Astrocyte (in vitro differentiated cells and primary cell): ENCODE data around the gene KLHL14. TPM values are rescaled to one million over a fixed set of nuclear protein-coding genes. Genes with fewer than 3 reads are reported as not detected.

Source experiments
- DNase-seq: peaks from one replicate; pipeline ENCODE4 v3.0.0-alpha.2; 2010; ENCODE audit warnings: low read depth
- FAIRE-seq: peaks from 2 replicates; lab custom pipeline; 2011; peaks lifted over from hg19 to GRCh38; lab: Jason Lieb, UNC
- H2AFZ ChIP-seq: 2 replicates; pipeline ENCODE4 v1.6.0; 2012; ENCODE audit warnings: low read depth, low read length, inconsistent platforms
- H3K27ac ChIP-seq: 2 replicates; pipeline ENCODE4 v1.5.1; 2011; ENCODE audit warnings: low read depth, low read length, inconsistent platforms
- H3K27me3 ChIP-seq: 2 replicates; pipeline ENCODE4 v1.6.0; 2011; ENCODE audit warnings: low read length, inconsistent platforms; ENCODE audit not compliant: insufficient read depth
- H3K36me3 ChIP-seq: 2 replicates; pipeline ENCODE4 v1.5.1; 2011; ENCODE audit warnings: low read length, inconsistent platforms; ENCODE audit not compliant: insufficient read depth
- H3K4me1 ChIP-seq: 2 replicates; pipeline ENCODE4 v1.5.1; 2011; ENCODE audit warnings: low read length, inconsistent platforms; ENCODE audit not compliant: insufficient read depth
- H3K4me2 ChIP-seq: 2 replicates; pipeline ENCODE4 v1.6.0; 2012; ENCODE audit warnings: low read length, inconsistent platforms
- H3K4me3 ChIP-seq: 2 replicates; pipeline ENCODE4 v1.5.1; 2011; ENCODE audit warnings: low read depth, mild to moderate bottlenecking, low read length, inconsistent platforms; ENCODE audit not compliant: insufficient read depth
- H3K79me2 ChIP-seq: 2 replicates; pipeline ENCODE4 v1.6.0; 2012; ENCODE audit warnings: mild to moderate bottlenecking, low read length, inconsistent platforms; ENCODE audit not compliant: insufficient read depth
- H3K9ac ChIP-seq: 2 replicates; pipeline ENCODE4 v1.6.0; 2012; ENCODE audit warnings: mild to moderate bottlenecking, low read length, inconsistent platforms
- H3K9me3 ChIP-seq: 2 replicates; pipeline ENCODE4 v1.5.1; 2012; ENCODE audit warnings: low read depth, mild to moderate bottlenecking, low read length, inconsistent platforms; ENCODE audit not compliant: insufficient read depth
- H4K20me1 ChIP-seq: 2 replicates; pipeline ENCODE4 v1.6.0; 2012; ENCODE audit warnings: low read length, inconsistent platforms; ENCODE audit not compliant: insufficient read depth
- H3K27ac Mint-ChIP-seq: one replicate; pipeline ENCODE4 v1.8.0; 2021; ENCODE audit warnings: mild to moderate bottlenecking, mixed read lengths; ENCODE audit not compliant: unreplicated experiment
- H3K27me3 Mint-ChIP-seq: one replicate; pipeline ENCODE4 v1.8.0; 2021; ENCODE audit warnings: low read depth, mixed read lengths; ENCODE audit not compliant: unreplicated experiment
- H3K36me3 Mint-ChIP-seq: one replicate; pipeline ENCODE4 v1.8.0; 2021; ENCODE audit warnings: low read depth, mixed read lengths; ENCODE audit not compliant: unreplicated experiment
- H3K4me1 Mint-ChIP-seq: one replicate; pipeline ENCODE4 v1.8.0; 2021; ENCODE audit warnings: low read depth, mixed read lengths; ENCODE audit not compliant: unreplicated experiment
- H3K4me3 Mint-ChIP-seq: one replicate; pipeline ENCODE4 v1.8.0; 2021; ENCODE audit warnings: mild to moderate bottlenecking, moderate library complexity, mixed read lengths; ENCODE audit not compliant: unreplicated experiment
- H3K9me3 Mint-ChIP-seq: one replicate; pipeline ENCODE4 v1.8.0; 2021; ENCODE audit warnings: mild to moderate bottlenecking, mixed read lengths; ENCODE audit not compliant: unreplicated experiment
- CTCF ChIP-seq: IDR thresholded peaks from 2 replicates; pipeline ENCODE4 v1.5.1; 2011; ENCODE audit warnings: low read depth, mild to moderate bottlenecking, inconsistent platforms, low read length, moderate library complexity; ENCODE audit not compliant: insufficient read depth
- EZH2 ChIP-seq: IDR thresholded peaks from 2 replicates; pipeline ENCODE4 v1.6.1; 2012; ENCODE audit warnings: mild to moderate bottlenecking, low read length, inconsistent platforms; ENCODE audit not compliant: insufficient read depth
- total RNA-seq: library from RNA; stranded (reverse); gene quantifications from 2 replicates; pipeline ENCODE4 v1.2.1, GENCODE V29; 2021

KLHL14 gene
- total RNA-seq, 1 donor from 2014 or later, result 0.39 TPM

GRCh38 chr18:32773382-32773712, 524 bp upstream of the KLHL14 start:
- TF ChIP-seq CTCF (no peak), EZH2 (no peak)
- no peak overlapping the region for H3K9ac ChIP-seq
- no peak overlapping the region for H3K4me3 ChIP-seq
- no peak overlapping the region for H2AFZ ChIP-seq
- H3K27ac Mint-ChIP-seq, result no peak overlapping the region
- FAIRE-seq, result no peak
- no peak overlapping the region for H3K27ac ChIP-seq
- H3K9me3 ChIP-seq, result no peaks in the 10 kb centered on the region
- H3K4me1 Mint-ChIP-seq, result peaks cover 11% of the 10 kb centered on the region
- H3K36me3 ChIP-seq, result no peaks in the 10 kb centered on the region
- H3K4me2 ChIP-seq, result no peak overlapping the region
- peaks cover 34% of the 10 kb centered on the region for H3K27me3 Mint-ChIP-seq
- H3K4me1 ChIP-seq, result peaks cover 11% of the 10 kb centered on the region
- H3K27me3 ChIP-seq, result peaks cover 35% of the 10 kb centered on the region
- H3K9me3 Mint-ChIP-seq, result no peaks in the 10 kb centered on the region
- no peaks in the 10 kb centered on the region for H3K79me2 ChIP-seq
- H3K36me3 Mint-ChIP-seq, result no peaks in the 10 kb centered on the region
- DNase-seq, result no peak
- peak overlapping the region; percentile 60 for H3K4me3 Mint-ChIP-seq
- H4K20me1 ChIP-seq, result no peaks in the 10 kb centered on the region

GRCh38 chr18:32771871-32772580, 797 bp downstream of the KLHL14 start:
- H3K27ac Mint-ChIP-seq, result no peak overlapping the region
- Histone ChIP-seq H3K4me2 (peak overlapping the region; percentile 90), H3K9ac (no peak overlapping the region), H3K4me3 (peak overlapping the region; percentile 28), H3K27me3 (peaks cover 43% of the 10 kb centered on the region), H3K36me3 (no peaks in the 10 kb centered on the region), H2AFZ (peak overlapping the region; percentile 56), H3K27ac (no peak overlapping the region), H3K79me2 (no peaks in the 10 kb centered on the region), H3K4me1 (peaks cover 11% of the 10 kb centered on the region), H4K20me1 (no peaks in the 10 kb centered on the region), H3K9me3 (no peaks in the 10 kb centered on the region)
- H3K27me3 Mint-ChIP-seq, result peaks cover 36% of the 10 kb centered on the region
- H3K9me3 Mint-ChIP-seq, result no peaks in the 10 kb centered on the region
- no peaks in the 10 kb centered on the region for H3K36me3 Mint-ChIP-seq
- no peak for TF ChIP-seq EZH2
- no peak for TF ChIP-seq CTCF
- DNase-seq, result no peak
- no peak for FAIRE-seq
- peak overlapping the region; percentile 73 for H3K4me3 Mint-ChIP-seq
- H3K4me1 Mint-ChIP-seq, result peaks cover 11% of the 10 kb centered on the region

GRCh38 chr18:32771169-32771751, 1.6 kb downstream of the KLHL14 start:
- FAIRE-seq (no peak), DNase-seq (no peak)
- TF ChIP-seq EZH2 (peak; percentile 6), CTCF (no peak)
- Histone ChIP-seq H2AFZ (peak overlapping the region; percentile 77), H3K27me3 (peaks cover 43% of the 10 kb centered on the region), H3K4me3 (peak overlapping the region; percentile 52), H3K27ac (no peak overlapping the region), H3K4me2 (peak overlapping the region; percentile 90), H3K9me3 (no peaks in the 10 kb centered on the region), H3K79me2 (no peaks in the 10 kb centered on the region), H3K9ac (peak overlapping the region; percentile 18), H3K4me1 (peaks cover 11% of the 10 kb centered on the region), H4K20me1 (no peaks in the 10 kb centered on the region), H3K36me3 (no peaks in the 10 kb centered on the region)
- no peaks in the 10 kb centered on the region for H3K36me3 Mint-ChIP-seq
- H3K27ac Mint-ChIP-seq, result no peak overlapping the region
- no peaks in the 10 kb centered on the region for H3K9me3 Mint-ChIP-seq
- H3K4me1 Mint-ChIP-seq, result peaks cover 11% of the 10 kb centered on the region
- peaks cover 36% of the 10 kb centered on the region for H3K27me3 Mint-ChIP-seq
- peak overlapping the region; percentile 82 for H3K4me3 Mint-ChIP-seq
